Mesothelial cell of epicardium (in vitro differentiated cells): ENCODE results near the gene UBQLN1. TPM values are rescaled to one million over a fixed set of nuclear protein-coding genes. Genes with fewer than 3 reads are reported as not detected.

Source experiments
- DNase-seq, 2 experiments: peaks; one replicate each; pipeline ENCODE4 v3.0.0; 2021; ENCODE audit warnings: low spot score in 2 of 2; ENCODE audit not compliant: unreplicated experiment in 2 of 2
- H3K27ac Mint-ChIP-seq: 2 replicates; pipeline ENCODE4 v1.8.0; 2021; ENCODE audit warnings: mixed read lengths
- H3K27me3 Mint-ChIP-seq: 2 replicates; pipeline ENCODE4 v1.8.0; 2021; ENCODE audit warnings: low read depth, mixed read lengths
- H3K36me3 Mint-ChIP-seq: 2 replicates; pipeline ENCODE4 v1.8.0; 2021; ENCODE audit warnings: mixed read lengths
- H3K4me1 Mint-ChIP-seq: 2 replicates; pipeline ENCODE4 v1.8.0; 2021; ENCODE audit warnings: mixed read lengths
- H3K4me3 Mint-ChIP-seq: 2 replicates; pipeline ENCODE4 v1.8.0; 2021; ENCODE audit warnings: mild to moderate bottlenecking, moderate library complexity, mixed read lengths
- H3K9me3 Mint-ChIP-seq: 2 replicates; pipeline ENCODE4 v1.8.0; 2021; ENCODE audit warnings: mixed read lengths
- total RNA-seq: library from RNA; stranded (reverse); gene quantifications from 3 replicates; pipeline ENCODE4 v1.2.1, GENCODE V29; 2021
- TF ChIP-seq, protein P1 (sequence below): fragments of 200-600 bp; sonication (generic); IDR thresholded peaks from one replicate; pipeline ENCODE4 v1.5.0; 2021; ENCODE audit warnings: antibody characterized with exemption; ENCODE audit not compliant: unreplicated experiment

The UBQLN1 gene
- total RNA-seq, 1 donor from 2014 or later, result 91.5 TPM

DNA sequence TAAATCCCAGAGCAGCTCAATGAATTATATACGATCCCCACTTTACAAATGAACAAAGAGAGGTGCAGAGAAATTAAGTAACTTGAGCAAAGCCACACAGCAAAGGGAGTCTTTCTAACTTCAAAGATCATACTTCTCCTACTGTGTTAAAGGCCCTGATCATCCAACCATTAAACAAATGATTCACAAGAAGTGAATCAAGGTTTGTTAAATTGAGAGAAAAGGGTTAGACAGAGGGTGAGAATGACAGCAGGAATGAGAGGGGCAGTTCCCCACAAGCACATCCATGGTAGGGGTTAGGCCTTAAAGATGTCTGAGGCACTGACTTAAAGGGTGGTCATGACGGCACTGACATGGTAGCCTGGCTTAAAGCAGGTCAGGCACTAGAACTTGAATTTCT lies 74.1 kb downstream of the UBQLN1 start:
- Mint-ChIP-seq H3K4me3 (no peak overlapping the region), H3K36me3 (peaks cover 4% of the 10 kb centered on the region), H3K27me3 (no peaks in the 10 kb centered on the region), H3K9me3 (no peaks in the 10 kb centered on the region), H3K27ac (no peak overlapping the region), H3K4me1 (peaks cover 12% of the 10 kb centered on the region)
- TF ChIP-seq, protein P1, sequence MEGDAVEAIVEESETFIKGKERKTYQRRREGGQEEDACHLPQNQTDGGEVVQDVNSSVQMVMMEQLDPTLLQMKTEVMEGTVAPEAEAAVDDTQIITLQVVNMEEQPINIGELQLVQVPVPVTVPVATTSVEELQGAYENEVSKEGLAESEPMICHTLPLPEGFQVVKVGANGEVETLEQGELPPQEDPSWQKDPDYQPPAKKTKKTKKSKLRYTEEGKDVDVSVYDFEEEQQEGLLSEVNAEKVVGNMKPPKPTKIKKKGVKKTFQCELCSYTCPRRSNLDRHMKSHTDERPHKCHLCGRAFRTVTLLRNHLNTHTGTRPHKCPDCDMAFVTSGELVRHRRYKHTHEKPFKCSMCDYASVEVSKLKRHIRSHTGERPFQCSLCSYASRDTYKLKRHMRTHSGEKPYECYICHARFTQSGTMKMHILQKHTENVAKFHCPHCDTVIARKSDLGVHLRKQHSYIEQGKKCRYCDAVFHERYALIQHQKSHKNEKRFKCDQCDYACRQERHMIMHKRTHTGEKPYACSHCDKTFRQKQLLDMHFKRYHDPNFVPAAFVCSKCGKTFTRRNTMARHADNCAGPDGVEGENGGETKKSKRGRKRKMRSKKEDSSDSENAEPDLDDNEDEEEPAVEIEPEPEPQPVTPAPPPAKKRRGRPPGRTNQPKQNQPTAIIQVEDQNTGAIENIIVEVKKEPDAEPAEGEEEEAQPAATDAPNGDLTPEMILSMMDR, result no peak
- no peak for DNase-seq

DNA sequence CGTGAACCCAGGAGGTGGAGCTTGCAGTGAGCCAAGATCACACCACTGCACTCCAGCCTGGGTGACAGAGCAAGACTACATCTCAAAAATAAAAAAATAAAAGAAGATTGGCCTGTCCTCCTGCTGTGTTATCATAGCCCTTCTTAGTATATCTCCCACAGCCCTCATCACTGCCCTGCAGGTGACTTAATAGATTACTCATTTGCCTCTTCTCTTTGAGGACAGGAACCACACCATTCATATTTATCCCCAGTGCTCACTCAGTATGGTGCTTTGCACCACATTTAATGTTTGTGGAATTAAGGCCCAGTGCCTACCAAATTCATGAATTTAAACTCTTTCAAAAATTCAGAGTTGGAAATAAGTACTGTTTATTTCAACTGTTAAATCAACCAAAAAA lies 74.5 kb downstream of the UBQLN1 start:
- H3K4me3 Mint-ChIP-seq, result no peak overlapping the region
- H3K27ac Mint-ChIP-seq, result no peak overlapping the region
- no peak for DNase-seq
- TF ChIP-seq, protein P1, result no peak
- H3K4me1 Mint-ChIP-seq, result peaks cover 12% of the 10 kb centered on the region
- no peaks in the 10 kb centered on the region for H3K27me3 Mint-ChIP-seq
- no peaks in the 10 kb centered on the region for H3K9me3 Mint-ChIP-seq
- H3K36me3 Mint-ChIP-seq, result peaks cover 4% of the 10 kb centered on the region

DNA sequence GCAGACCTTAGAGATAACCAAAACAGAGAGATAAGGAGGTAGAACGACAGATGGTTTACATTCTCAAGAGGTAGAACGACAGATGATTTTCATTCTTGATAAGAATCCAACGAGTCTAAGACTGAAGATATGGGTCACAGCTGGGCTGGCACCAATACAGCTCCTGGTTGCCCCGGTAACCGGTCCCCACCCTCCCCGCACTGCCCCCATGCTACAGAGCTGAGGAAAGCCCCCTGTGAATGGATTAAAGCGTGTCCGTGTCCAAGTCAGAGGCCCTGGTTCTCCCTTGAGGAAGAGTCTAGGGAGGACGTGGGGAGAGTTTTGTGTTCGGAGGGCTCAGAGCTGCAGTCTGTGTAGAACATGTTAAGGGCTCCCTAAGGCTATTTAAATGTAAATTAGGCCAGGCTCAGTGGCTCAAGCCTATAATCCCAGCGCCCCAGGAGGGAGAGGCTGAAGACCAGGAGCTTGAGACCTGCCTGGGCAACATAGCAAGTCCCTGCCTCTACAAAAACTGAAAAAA lies 76.8 kb downstream of the UBQLN1 start:
- Mint-ChIP-seq H3K27ac (peak overlapping the region; percentile 7), H3K4me1 (peaks cover 7% of the 10 kb centered on the region), H3K36me3 (peaks cover 4% of the 10 kb centered on the region), H3K4me3 (no peak overlapping the region), H3K27me3 (no peaks in the 10 kb centered on the region), H3K9me3 (no peaks in the 10 kb centered on the region)
- no peak for DNase-seq
- TF ChIP-seq, protein P1, result no peak

DNA sequence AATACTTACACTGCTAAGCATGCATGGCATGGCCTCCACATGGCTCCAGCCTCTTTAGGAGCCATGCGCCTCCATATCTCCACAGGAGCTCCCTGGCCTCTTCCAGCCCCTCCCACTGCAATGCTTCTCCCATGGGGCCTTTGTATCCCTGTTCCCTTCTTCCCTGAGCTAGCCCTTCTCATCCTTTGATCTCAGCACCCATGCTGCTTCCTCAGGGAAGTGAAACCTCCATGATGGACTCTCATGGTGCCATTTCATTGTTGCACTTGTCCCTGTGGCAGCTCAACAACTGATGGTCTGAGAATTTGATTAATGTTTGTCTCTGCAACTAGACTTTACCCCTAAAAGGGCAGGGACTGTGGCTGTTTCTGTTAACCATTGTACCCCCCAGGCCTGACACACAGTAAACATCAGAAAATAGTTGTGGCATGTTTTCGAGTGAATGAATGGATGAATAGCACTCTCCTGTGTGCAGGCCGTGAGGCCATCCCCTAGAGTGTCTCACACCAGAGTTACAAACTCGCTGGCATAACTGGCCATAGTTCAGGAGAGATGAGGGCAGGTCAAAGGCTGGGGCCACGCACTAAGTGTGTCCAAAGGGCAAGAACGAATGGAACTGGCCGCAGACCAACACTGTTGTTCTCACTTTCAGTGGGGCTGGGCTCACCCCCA lies 78.2 kb downstream of the UBQLN1 start:
- peaks cover 4% of the 10 kb centered on the region for H3K36me3 Mint-ChIP-seq
- H3K27me3 Mint-ChIP-seq, result no peaks in the 10 kb centered on the region
- H3K27ac Mint-ChIP-seq, result no peak overlapping the region
- H3K4me3 Mint-ChIP-seq, result no peak overlapping the region
- no peaks in the 10 kb centered on the region for H3K9me3 Mint-ChIP-seq
- no peak for DNase-seq
- TF ChIP-seq, protein P1, result no peak
- H3K4me1 Mint-ChIP-seq, result peaks cover 7% of the 10 kb centered on the region

DNA sequence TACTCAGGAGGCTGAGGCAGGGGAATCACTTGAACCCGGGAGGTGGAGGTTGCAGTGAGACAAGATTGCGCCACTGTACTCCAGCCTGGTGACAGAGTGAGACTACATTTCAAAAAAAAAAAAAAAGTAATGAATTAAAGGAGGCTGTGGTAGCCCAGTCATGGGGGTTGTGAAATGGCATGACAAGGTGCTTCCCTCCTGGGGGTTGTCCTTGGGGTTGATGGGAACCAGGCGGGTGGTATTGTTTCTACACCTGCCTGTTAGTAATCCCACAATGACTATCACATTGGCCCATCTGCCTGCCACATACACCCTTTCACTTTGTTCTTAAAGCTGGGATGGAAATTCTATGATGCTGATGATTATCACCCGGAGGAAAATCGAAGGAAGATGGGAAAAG lies 79.2 kb downstream of the UBQLN1 start:
- no peak for DNase-seq
- TF ChIP-seq, protein P1, result no peak
- Mint-ChIP-seq H3K27me3 (no peaks in the 10 kb centered on the region), H3K4me1 (peaks cover 16% of the 10 kb centered on the region), H3K27ac (no peak overlapping the region), H3K36me3 (peaks cover 4% of the 10 kb centered on the region), H3K4me3 (no peak overlapping the region), H3K9me3 (no peaks in the 10 kb centered on the region)
